Activated effector memory CD4-positive, alpha-beta T cell treated with anti-CD3 and anti-CD28 coated beads, Interleukin-2, amount 50 U/mL, for 16 hours (primary cell): Measurements from ENCODE around the gene SPCS3.
"Not testable (repeated sequence)": the region's sequence is repeated elsewhere in the genome, so short reads cannot be mapped to it uniquely, and the experiment has no call there.

Source experiments
- DNase-seq: peaks from one replicate; pipeline ENCODE4 v3.0.0-alpha.2; 2020

The SPCS3 gene

DNA sequence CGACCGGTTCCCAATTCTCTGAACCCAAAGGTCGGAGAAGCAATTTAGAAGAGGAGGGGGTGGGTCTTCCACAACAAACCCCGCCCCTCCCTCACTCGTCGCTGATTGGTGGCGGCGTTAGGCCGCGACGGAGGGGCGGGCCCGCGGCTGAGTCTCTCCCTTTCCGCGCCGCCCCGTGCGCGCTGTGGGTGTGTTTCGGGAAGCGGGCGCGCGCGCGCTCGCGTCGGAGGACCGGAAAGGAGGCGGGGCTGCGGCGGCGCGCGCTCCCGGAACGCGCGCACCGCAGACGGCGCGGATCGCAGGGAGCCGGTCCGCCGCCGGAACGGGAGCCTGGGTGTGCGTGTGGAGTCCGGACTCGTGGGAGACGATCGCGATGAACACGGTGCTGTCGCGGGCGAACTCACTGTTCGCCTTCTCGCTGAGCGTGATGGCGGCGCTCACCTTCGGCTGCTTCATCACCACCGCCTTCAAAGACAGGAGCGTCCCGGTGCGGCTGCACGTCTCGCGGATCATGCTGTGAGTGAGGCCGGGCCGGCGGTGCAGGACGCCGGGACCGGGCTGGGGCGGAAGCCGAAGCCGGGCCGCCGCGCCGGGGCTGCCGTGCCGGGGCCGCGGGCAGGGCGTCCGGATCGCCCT lies at the start of gene SPCS3:
Gene SPCS3, plus strand, starts transcription at position 263 of the 636 bp plus-strand sequence. Its CDS starts 111 bp downstream, at position 374.
- DNase-seq = peak; percentile 99

DNA sequence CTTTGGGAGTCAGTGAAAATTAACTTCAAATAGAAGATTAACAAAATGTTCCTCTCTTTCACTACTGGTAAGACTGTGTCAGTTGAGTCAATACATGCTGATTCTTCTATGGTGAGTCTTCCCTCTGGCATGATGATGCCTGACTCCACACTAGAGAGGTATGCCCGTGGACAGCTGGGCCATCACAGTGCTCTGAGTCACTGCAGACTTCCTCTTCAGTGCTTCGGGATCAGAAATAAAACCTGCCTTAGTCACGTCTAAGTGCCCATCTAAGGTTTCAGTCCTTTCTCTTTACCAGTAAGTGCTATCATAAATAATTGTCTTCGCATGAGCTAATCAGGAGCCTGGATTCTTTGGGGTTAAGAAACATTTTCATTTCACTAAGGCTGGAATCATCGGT lies 49.1 kb upstream of the SPCS3 start:
- DNase-seq = no peak

DNA sequence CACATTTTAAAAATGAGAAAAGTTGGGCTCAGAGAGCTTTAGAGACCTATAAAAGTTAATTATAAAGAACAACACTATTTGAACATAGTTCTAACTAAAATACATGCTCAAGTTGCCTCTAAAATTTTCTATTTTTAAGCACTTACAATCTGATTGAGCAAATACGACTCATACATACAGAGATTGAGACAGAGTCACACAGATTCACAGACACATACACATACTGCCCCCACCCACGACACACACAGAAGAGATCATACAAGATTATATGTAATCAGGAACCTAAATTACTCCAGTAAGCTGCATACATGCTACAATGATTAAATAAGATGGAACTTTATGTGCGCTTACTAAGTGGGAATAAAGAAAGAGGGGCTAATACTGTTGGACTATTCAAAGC lies 48.0 kb upstream of the SPCS3 start:
- DNase-seq = no peak

DNA sequence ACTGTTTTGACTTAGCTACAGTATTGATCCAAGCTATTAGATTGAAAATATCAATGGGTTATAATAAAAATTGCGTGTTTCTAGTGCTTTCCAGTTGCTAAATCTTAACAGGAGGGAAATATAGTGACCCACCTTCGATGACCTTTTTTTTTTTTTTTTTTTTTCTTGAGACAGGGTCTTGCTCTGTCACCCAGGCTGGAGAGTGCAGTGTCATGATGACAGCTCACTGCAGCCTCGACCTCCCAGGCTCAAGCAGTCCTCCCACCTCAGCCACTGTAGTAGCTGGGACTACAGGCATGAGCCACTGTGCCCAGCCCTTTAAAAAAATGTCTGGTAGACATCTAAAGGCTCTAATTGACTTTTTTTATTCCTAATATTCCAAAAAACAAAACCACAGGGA lies 47.0 kb upstream of the SPCS3 start:
- no peak for DNase-seq

DNA sequence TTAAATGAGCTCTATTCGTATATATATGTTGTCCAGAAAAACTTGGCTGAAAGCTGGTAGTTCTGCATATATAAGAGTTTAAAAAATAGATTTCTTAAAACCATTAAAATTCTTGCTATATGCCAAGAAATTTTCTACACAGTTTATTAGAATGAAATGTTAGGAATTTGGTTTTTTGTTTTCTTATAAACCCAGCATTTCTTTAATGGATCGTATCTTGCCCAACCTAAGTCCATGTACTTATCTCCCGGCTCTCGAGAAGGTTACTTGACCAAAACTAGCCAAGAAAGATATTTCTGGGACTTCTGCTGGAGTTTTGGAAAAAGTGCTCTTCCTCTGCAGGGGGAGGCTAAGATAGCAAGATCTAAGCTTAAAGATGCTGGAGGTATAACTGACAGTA lies 46.0 kb upstream of the SPCS3 start:
- DNase-seq = no peak

DNA sequence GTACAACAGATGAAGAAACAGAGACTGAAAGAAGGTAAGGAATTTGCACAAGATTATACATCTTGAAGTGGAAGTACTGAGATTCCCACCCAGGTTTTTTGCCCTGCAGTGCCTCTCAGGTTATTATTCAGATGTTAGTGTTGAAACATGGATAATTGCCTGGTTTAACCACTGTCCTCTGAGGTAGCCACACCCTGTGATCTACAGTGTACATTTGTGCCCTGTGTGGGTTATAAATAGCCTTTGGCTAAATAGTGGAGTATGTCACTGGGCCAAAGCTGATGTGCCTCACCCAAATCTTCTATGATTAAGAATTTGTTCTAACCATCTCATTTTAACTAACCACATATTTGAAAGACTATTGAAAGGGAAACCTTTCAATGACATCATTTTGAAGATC lies 45.3 kb upstream of the SPCS3 start:
- no peak for DNase-seq

DNA sequence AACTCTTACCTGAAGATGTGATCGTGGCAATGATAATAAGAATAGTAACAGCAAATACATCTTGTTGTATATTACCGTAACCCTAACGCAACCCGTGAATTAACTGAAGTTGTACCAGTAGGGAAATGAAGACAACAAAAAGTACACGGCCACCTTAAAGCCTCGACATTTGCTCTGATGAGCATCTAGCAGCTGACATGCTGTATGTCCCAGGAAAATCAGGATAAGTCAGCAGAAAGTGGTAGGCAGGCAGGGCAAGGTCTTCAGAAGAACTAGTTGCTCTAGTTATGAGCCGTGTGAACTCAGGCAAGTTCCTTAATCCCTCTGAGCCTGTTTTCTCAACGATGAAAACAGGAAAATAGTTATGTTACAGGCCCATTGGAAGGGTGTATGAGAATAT lies 43.1 kb upstream of the SPCS3 start:
- DNase-seq = no peak

DNA sequence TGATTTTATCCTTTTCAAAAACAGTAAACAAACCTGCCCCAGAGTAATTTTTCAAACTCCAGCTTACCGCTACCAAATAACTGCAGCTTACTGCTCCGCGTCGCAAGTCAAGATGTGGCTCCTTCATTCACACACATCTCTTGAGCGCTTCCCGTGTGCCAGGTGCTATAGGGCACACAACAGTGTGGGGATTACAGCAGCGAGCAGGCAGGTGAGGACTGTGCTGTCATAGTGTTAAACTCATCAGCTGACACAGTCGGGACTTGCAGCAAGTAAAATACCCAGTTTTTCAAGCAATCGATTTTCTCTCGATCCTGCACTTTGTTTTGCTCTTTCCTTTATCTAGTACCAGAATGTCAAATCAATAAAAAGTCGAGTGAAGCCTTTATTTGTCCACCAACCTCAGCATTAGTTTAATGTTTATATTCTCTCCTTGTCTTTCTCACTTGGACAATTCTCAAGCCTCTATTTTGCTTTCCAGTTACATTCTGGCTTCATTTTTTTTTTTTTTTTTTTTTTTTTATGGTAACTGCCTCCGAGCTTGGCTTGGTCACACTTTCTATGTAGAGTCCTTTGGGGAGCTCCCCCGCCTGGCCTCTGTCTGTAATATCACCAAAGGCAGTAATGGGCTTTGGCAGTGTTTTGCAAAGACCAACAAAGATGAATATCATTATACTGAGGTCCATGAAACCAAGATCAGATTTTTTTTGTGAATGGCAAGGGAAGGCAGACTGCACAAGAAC lies 42.4 kb upstream of the SPCS3 start:
- DNase-seq = peak; percentile 64

DNA sequence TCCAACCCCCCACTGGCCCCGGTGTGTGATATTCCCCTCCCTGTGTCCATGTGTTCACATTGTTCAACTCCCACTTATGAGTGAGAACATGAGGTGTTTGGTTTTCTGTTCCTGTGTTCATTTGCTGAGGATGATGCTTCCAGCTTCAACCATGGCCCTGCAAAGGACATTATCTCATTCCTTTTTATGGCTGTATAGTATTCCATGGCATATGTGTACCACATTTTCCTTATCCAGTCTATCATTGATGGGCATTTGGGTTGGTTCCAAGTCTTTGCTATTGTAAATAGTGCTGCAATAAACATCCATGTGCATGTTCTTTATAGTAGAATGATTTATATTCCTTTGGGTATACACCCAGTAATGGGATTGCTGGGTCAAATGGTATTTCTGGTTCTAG lies 40.2 kb upstream of the SPCS3 start:
- not testable (repeated sequence) for DNase-seq

DNA sequence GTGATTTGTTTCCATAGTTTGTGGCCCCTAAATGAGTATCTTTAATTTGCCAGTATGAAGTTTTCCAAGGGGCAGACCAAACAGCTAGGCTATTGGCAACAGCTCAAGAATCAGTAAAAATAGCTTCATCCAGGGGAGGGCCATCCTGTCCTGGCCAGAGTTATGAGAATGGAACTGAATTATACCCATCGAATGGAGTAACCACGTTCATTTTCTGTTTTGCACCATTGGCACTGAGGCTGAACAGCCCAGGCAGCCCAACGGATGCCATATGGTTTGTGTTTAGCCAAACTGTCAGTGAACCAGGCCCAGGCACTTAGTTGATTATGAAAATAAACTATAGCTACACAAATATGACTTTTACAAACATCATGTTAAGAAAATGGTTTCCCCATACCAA lies 33.0 kb upstream of the SPCS3 start:
- DNase-seq = no peak

DNA sequence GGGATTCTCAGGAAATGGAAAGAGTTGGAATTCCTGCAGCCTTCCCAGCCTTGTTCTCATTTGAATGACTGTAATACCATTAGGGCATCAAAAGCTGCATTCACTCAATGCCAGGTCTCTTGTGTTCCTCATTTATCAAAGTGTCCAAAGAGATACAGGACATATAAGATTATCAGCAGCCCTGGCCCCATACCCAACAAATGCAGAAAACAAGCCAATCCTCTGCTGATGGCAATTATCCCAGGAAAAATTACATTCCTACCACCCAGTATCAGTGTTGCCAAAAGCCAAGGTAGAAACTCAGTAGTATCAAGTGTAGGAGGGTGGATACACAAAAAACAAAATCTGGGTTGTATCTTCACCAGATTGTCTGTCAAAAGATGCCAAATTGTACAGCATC lies 32.2 kb upstream of the SPCS3 start:
- DNase-seq = no peak

DNA sequence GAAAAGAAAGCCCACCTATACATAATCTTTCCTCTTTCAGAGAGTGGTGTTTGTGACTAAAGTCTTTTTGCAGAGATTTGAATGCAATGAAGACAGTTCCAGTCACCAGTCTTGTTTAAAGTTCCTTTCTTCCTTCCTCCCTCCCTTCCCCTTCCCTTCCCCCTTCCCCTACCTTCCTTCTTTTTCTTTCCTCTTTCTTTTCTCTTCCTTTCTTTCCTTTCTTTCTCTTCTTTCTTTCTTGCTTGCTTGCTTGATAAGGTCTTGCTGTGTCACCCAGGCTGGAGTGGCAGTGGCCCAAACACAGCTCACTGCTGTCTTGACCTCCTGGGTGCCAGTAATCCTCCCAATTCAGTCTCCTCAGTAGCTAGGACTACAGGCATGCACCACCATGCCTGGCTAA lies 31.7 kb upstream of the SPCS3 start:
- no peak for DNase-seq

DNA sequence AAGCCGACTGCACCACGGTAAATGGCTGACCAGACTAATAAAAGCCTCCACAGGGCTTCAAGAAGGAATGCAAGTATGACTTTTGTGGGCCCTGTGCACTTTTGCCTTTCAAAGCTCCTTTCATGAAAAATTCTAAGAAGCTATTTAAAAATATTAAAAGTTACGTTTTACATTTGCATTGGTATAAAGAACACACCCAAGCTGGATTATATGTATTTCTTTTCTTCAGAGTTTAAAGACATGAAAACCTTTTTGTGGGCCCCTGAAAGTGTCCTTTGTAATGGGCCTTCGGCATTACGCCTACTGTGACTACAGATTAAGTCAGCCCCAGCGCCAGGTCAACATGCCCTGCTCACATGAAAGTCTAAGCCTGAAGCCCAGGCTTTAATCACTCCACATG lies 30.2 kb upstream of the SPCS3 start:
- no peak for DNase-seq

DNA sequence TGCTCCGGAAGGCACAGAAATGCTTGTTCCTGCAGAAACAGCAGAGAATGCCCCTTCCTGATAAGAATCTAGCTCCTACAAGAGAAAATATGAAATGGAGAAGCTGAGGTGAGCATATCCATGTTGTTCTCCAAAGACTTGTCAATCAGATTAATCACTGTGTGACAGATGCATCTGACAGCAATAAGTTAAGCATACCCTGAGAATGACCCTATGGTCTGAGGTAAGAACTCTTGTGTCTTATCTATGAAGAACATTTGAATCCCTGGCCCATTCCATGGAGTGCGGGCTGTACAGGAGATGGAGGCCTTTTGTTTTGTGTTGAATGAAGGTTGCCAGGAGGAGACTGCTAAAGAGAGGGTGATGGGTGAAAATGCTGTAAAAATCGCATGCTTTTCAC lies 29.2 kb upstream of the SPCS3 start:
- DNase-seq = no peak

DNA sequence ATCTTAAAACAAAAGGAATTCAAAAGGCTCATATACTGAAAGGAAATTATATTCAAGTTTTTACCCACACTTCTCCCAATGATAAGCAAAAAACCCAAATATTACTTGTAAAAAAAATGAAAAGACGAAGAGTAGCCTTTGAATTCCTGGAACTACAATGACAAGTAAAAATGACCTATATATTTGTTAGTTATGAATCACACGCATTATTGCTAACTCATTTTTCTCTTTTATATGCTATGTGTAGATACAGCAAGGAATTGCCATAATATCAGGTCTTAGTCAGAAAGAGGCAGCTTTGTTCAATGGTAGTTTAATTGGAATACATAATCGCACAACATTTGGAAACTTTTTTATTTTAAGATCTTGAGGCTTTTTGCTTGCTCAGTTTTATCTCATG lies 28.0 kb upstream of the SPCS3 start:
- DNase-seq = no peak

DNA sequence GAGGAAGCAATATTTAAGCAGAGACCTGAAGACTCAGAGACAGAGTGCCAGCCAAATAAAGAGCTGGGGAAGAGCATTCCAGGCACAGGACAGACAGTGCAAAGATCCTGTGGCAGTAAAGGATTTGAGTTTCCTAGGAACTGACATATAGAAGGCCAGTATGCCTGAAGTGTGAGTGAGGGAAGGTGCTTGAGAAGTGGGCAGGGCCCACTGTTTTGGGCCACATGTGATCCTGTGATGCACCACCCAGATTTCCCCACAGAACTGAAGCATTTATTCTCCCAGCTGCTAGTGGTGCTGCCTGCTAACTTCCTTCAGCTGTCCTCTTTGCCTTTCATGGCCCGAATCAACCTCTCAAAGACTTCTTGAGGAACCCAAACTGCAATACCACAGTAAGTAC lies 26.8 kb upstream of the SPCS3 start:
- DNase-seq = no peak

DNA sequence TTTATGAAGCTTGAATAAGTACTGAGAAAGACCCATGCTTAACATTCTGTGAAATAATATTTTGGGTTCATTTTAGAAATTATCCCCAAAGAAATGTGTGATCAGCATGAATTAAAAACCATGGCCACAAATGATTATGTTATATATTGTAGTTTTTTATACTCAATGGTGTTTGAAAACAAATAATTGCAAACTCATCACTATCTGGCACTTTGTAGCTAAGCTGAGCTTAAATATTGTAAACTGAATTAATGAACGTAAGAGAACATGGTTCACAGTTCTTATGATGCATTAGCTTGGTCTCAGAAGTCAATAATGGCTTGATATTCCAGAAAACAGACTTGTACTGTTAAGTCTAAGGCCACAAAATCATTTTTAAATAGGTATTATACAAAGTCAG lies 26.1 kb upstream of the SPCS3 start:
- no peak for DNase-seq

DNA sequence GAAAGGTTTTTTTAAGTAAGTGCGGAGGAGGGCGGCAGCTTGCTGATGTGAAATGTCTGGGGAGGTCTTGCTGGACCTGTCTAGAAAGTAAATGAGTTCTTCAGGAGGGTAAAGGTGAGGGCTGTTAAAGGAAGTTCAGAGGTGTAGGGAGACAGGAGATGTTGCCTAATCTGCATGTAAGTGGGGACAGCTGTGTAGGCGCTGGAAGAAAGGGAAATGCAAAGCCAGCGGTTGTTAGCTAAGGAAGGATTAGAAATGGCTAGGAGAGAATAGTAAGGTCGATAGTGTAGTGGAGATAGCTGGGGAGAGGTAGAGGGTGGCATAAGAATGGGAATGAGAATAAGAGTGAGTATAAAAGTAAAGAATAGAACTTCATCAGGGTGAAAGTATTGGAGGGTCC lies 23.9 kb upstream of the SPCS3 start:
- DNase-seq = not testable (repeated sequence)

DNA sequence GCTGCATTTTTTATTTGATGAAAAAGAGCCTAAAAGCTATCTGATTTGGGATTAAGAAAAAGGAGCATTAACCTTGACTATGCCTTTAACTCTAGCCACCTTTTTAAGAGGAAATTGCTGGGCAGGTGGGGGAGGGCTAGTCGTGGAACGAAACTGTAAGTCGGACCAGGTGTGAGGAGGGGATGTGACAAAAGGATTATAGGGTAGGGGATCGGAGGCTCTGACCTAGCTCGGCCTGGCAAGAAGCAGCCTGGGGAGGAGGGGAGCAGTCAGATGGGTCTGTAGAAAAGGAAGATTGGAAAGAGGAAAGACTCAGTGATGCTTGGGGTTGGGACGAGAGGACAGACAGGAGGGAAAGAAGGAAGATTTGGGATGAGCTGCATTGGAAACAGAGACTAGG lies 21.1 kb upstream of the SPCS3 start:
- no peak for DNase-seq

DNA sequence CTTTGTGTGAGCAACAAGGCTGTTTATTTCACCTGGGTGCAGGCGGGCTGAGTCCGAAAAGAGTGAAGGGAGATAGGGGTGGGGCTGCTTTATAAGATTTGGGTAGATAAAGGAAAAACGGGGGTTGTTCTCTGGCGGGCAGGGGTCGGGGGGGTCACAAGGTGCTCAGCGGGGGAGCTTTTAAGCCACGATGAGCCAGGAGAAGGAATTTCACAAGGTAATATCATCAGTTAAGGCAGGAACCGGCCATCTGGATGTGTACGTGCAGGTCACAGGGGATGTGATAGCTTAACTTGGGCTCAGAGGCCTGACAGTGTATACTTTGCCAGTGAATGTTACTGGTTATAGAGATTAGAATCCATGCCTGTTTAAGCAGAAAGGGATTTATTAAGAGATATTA lies 19.7 kb upstream of the SPCS3 start:
- no peak for DNase-seq

DNA sequence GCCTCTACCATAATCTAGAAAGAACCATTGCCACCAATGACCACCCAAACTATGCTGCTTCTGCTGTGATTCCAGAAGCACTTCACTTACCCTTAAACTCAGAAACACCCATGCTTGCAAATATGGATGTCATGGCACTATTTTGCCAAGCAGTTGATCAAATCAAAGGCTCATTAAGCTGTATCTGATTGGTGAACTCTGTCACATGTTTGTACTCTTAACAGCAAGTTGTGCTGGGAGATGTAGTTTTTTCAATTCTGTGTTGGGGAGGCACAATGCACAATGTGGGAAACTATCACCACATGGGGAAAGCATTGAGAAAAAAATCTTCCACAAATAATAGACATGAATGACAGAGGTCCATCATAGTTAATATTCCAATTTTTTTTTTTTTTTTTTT lies 19.2 kb upstream of the SPCS3 start:
- no peak for DNase-seq

DNA sequence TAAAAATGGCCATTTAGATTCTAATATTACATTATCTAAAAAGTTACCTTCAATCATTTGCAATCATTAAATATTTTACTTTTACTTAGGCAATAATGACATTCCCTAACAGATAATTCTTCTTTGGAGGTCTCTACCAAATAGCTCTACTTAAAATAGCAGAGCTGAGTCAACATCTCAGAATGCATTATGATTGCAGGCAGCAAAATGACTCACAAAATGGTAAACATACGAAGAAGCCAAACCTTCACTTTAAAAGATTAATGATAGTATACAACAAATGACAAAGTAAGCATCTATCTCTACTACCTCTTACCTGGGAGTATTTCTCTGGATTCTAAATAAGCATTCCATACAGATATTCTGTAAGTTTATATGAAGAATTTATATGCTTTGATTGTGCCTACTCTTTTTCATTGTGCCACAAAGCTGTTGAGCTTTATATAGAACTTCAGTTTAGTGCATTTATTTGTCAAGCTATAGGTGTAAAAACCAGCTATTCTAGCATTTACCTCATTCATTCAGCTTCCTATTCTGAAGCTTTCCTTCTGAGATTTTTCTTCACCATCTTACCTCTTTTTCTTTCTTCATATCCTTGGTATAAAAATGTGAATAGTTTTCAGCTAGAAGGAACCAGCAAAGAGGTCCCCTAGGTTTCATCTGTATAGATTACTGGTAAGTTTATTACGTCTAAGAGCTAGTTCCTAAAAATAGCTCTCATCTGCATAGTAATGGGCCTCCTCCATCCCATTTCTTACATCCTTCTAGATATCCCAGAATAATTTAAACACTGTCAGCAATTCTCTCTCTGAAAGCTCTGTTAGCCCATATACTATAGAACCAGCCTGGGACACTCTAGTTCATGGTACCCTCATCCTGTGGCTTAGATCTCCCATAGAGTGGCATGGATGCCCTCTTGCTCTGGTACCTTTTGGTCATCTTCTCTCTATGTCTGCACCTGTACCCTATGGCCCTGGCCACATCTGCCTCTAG lies 17.2 kb upstream of the SPCS3 start:
- DNase-seq = no peak

DNA sequence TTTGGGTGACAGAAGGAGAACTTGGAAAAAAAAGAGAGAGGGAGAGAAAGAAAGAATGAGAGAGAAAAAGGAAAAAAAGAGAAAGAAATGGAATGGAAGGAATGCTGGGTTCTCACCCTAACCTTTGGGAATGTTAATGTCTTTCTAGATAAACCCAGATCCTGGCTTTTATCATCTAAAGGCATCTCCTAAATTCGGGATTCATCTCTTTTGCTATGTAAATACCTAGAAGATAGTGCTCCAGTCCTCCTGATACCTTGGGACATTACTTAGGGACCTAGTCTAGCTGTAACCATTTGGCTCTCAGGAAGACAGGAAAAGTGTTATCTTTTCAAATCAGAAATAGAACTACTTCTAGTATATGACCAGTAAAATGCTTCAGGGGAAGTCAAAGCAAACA lies 15.8 kb upstream of the SPCS3 start:
- DNase-seq = no peak
